GM19240 (cell line): ENCODE measurements around the gene ZNF3.
"Not testable (repeated sequence)": the region's sequence is repeated elsewhere in the genome, so short reads cannot be mapped to it uniquely, and the experiment has no call there.

ENCODE experiments used
- DNase-seq: peaks from one replicate; pipeline ENCODE4 v3.0.0; 2011; ENCODE audit warnings: low spot score; ENCODE audit not compliant: insufficient read length

ZNF3 gene

GRCh38 chr7:100081535-100082102 is at the start of gene ZNF3:
TSS of gene ZNF3 (minus strand) at chr7:100081723. CDS start at chr7:100077357, 4,366 bp downstream.
- peak; percentile 82 for DNase-seq

GRCh38 chr7:100130608-100131453 is 49.3 kb upstream of the ZNF3 start:
- DNase-seq: peak; percentile 61

DNA sequence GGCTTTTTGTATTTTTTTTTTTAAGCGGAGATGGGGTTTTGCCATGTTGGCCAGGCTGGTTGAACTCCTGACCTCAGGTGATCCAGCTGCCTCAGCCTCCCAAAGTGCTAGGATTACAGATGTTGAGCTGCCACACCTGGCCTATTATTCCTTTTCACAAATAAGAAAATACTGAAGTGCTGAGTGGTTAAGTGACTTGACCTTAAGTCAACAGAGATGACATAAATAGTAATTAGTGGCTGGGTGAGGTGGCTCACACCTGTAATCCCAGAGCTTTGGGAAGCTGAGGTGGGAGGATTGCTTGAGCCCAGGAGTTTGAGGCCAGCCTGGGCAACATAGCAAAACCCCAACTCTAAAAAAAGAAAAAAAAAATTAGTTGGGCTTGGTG is 48.7 kb upstream of the ZNF3 start:
- not testable (repeated sequence) for DNase-seq

DNA sequence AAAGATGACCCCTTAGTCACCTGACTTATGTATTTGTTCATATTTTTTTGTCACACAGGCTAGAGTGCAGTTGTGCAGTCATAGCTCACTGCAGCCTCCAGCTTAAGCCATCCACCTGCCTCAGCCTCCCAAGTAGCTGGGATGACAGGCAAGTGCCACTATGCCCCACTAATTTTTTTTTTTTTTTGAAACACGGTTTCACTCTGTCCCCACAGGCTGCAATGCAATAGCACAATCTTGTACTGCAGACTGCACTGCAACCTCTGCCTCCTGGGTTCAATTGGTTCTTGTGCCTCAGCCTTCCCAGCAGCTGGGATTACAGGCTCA is 47.1 kb upstream of the ZNF3 start:
- DNase-seq: no peak

DNA sequence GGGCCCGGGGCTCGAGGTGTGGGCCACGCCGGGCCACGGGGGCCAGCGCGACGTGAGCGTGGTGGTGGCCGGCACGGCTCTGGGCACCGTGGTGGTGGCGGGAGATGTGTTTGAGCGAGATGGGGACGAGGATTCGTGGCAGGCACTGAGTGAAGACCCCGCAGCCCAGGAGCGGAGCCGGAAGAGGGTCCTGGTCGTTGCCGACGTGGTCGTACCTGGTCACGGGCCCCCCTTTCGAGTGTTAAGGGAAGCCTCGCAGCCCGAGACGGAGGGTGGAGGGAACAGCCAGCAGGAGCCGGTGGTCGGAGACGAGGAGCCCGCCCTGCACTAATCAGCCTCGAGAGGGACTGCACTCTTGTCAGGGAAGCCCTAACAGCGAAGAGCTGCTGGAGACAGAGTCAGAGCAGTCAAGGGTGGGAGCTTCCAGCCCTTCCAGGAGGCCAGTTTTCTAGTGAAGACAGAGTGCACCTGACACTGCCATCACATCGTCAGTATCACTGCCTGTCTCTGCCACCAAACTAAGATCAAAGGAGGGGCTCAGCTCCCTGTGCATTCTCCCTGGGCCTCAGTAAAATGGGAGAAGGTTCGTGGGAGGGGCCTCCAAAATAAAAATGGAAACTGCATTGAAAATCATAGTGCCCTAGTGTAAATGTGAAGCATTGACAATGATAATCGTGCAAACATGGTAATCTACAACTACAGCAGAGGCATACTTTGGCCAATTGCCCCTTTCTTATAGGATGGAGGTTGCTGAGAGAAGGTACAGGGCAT is 46.5 kb upstream of the ZNF3 start:
- DNase-seq: no peak

GRCh38 chr7:100126931-100127865 is 45.7 kb upstream of the ZNF3 start, which contains the start of gene MBLAC1:
TSS of gene MBLAC1 (plus strand) at chr7:100126967. CDS start at chr7:100127396, 429 bp downstream.
- no peak for DNase-seq

DNA sequence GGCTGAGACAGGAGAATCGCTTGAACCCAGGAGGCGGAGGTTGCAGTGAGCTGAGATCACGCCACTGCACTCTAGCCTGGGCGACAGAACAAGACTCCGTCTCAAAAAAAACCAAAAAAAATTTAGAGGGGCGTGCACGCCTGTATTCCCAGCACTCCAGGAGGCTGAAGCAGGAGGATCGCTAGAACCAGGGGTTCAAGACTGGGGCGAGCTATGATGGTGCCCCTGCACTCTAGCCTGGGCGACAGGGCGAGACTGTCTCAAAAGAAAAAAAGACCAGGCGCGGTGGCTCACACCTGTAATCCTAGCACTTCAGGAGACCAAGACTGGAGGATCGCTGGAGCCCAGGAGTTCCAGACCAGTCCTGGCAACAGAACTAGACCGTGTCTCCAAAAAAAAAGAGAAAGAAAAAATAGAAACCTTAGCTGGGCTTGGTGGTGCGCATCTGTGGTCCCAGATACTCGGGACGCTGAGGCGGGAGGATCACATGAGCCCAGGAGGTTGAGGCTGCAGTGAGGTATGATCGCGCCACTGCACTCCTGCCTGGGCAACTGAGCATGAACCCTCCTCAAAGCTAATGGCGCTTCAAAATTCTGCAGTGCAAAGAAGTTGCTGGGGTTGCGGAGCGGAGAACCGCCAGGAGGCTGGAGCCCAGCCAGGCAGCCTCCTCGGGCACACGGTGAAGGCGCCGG is 44.9 kb upstream of the ZNF3 start:
- DNase-seq: no peak

GRCh38 chr7:100124301-100125230 is 43.0 kb upstream of the ZNF3 start:
- no peak for DNase-seq

DNA sequence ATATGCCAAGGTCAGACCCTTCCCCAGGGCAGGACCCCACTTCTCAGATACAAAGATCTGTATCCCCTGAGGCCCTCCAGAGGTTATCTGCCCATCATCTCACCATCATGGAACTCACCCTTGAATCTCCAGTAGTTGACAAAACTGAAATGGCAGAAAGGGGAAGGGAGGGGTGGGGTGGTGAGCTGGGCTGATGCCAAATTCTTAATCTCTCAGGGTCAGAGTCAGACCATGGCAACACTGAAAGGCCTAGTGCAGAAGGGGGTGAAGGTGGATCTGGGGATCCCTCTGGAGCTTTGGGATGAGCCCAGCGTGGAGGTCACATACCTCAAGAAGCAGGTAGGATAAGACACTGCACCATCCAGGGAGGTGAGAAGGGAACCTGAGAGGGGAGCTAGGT is 41.0 kb upstream of the ZNF3 start:
- DNase-seq: no peak

DNA sequence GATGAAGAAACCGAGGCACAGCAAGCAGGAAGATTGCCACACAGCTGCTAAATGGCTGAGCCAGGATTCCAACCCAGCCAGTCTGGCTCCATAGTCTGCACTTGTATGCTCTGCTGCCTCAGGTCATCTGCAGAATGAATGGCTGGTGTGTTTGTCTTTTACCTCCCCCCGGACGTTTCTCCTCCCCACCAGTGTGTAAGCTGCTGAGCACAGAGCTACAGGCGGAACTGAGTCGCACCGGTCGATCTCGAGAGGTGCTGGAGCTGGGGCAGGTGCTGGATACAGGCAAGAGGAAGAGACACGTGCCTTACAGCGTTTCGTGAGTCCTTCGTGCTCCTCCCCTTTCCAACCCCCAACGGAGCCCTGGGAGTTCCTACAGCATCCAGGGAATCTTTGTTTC is 40.5 kb upstream of the ZNF3 start:
- no peak for DNase-seq

DNA sequence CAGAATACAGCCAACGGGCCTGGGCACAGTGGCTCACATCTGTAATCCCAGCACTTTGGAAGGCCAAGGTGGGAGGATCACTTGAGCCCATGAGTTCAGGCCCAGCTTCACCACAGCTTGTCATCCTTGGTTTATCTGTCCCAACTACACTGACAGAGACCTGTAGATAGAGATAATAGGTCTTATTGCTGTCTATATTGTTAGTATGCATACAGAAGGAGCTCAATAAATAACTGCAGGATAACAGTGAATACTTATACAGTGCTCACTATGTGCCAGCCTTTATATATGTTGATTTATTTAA is 39.2 kb upstream of the ZNF3 start:
- no peak for DNase-seq

DNA sequence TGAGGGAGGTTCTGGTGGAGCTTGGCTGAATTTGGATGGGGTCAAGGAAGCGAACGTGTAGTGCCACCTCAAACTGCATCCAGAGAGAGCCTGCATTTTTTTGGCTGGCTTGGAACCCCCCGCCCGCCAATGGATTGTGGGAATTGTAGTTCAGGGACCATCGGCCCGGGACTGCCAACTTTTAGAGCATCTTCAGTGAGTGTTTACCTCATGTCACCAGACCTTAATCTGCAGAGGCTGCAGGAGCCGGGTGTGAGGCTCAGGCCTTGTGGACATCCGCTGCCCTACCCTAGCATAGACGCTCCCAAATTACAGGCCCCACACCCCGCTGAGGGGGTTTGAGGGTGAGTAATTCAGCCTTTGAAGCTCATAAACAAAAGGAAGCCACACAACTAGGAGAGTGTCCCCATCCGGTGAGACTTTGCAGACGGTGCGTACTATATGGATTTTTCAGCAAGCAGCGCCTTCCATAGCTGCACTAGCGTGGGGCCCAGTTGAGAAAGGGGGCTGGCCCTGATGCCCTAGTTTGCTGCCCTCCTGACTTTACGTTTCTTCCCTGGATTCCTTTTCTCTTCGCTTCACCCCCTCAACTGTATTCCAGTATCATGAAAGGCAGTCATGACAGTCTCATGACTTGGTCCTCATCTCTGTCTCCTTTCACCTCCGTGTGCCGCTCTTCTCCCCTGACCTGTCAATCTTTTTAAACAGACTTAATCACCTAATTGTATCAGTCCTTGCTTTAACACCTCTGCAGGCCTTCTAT is 38.6 kb upstream of the ZNF3 start:
- DNase-seq: no peak

DNA sequence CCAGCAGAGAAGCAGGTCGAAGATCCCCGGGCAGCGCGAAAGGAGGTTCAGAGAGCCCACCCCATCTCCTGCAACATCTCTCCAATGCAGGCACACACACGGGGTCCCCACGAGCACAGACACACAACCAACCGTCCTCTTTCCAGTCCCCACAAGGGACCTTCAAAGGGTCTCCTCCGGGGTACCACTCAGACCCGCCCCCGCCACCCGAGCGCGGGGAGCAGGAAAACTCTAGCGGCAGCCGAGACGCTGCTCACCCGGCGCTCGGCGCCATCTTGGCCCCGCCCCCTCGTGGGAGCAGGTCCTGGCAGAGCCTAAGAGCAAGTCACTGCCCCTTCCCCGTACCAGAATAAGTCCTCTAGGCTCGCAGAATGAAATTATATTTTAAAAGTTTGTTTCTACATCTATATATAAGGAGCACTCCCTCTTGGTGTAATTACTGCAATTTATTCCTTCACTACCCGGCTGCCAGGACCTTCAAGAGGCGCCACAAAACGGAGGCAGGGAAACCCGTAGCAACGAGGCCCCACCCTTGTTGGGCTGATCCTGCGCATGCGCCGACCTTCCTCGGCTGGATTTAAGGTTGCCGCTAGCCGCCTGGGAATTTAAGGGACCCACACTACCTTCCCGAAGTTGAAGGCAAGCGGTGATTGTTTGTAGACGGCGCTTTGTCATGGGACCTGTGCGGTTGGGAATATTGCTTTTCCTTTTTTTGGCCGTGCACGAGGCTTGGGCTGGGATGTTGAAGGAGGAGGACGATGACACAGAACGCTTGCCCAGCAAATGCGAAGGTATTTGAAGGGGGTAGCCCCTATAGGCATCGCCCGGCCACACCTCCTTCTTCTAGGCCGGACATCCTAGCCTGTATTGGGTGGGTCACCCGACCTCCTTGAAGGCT is 37.8 kb upstream of the ZNF3 start, which contains the start of the genes CNPY4 and TAF6:
TSS of gene CNPY4 (plus strand) at position 563 of the 898 bp plus-strand sequence. CDS start at position 674, 111 bp downstream.
TSS of gene TAF6 (minus strand) at position 287 of the 898 bp plus-strand sequence. CDS start 5,149 bp downstream, outside the sequence.
- DNase-seq: peak; percentile 98

GRCh38 chr7:100118388-100119071 is 37.0 kb upstream of the ZNF3 start:
- no peak for DNase-seq

- DNase-seq: no peak
Measured at GRCh38 chr7:100115026-100115425, 33.5 kb upstream of the ZNF3 start.

GRCh38 chr7:100111914-100112313 is 30.4 kb upstream of the ZNF3 start:
- DNase-seq: no peak

DNA sequence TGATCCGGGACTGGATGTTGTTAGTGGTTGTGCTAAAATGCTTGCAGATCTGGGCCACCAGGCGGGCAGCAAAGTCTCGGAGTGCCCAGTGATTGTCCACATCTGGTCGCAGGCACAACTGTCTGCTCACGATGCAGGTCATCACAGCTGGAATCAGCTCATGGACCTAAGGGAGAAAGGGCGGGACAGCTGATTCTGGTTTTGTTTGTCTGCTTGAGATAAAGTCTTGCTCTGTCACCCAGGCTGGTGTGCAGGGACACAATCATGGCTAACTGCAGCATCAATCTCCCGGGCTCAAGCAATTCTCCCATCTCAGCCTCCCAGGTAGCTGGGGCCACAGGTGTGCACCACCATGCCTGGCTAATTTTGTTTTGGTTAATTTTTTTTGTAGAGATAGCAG is 29.6 kb upstream of the ZNF3 start:
- no peak for DNase-seq
